Hepatocyte (in vitro differentiated cells): ENCODE results near the gene FAM193B. TPM values are rescaled to one million over a fixed set of nuclear protein-coding genes. Genes with fewer than 3 reads are reported as not detected.

Experiments
- DNase-seq: peaks from one replicate; pipeline ENCODE4 v3.0.0-alpha.2; 2016; ENCODE audit warnings: low spot score
- H2AFZ ChIP-seq: fragments of 200-600 bp; sonication (generic); 2 replicates; pipeline ENCODE4 v1.6.0; 2016; ENCODE audit warnings: antibody characterized with exemption, mild to moderate bottlenecking
- H3K27ac ChIP-seq: fragments of 200-600 bp; sonication (generic); 2 replicates; pipeline ENCODE4 v1.5.1; 2016; ENCODE audit warnings: mild to moderate bottlenecking
- H3K27me3 ChIP-seq: fragments of 200-600 bp; sonication (generic); 2 replicates; pipeline ENCODE4 v1.6.1; 2016
- H3K36me3 ChIP-seq: fragments of 200-600 bp; sonication (generic); replicated peaks from 2 replicates; pipeline ENCODE4 v1.5.1; 2016; ENCODE audit warnings: low read depth; ENCODE audit not compliant: insufficient read depth
- H3K4me1 ChIP-seq: fragments of 200-600 bp; sonication (generic); 2 replicates; pipeline ENCODE4 v1.5.1; 2016; ENCODE audit warnings: mild to moderate bottlenecking, moderate library complexity; ENCODE audit not compliant: insufficient read depth
- H3K4me2 ChIP-seq: fragments of 200-600 bp; sonication (generic); 2 replicates; pipeline ENCODE4 v1.6.0; 2016
- H3K4me3 ChIP-seq: fragments of 200-600 bp; sonication (generic); 2 replicates; pipeline ENCODE4 v1.5.1; 2016; ENCODE audit warnings: mild to moderate bottlenecking
- H3K79me2 ChIP-seq: fragments of 200-600 bp; sonication (generic); 2 replicates; pipeline ENCODE4 v1.6.0; 2017; ENCODE audit warnings: mild to moderate bottlenecking
- H3K9me2 ChIP-seq: fragments of 200-600 bp; sonication (generic); replicated peaks from 2 replicates; pipeline ENCODE4 v1.6.0; 2017; ENCODE audit warnings: mild to moderate bottlenecking; ENCODE audit not compliant: insufficient read depth
- H3K9me3 ChIP-seq: fragments of 200-600 bp; sonication (generic); 2 replicates; pipeline ENCODE4 v1.5.1; 2016; ENCODE audit warnings: low read depth, mild to moderate bottlenecking
- H4K20me1 ChIP-seq: fragments of 200-600 bp; sonication (generic); 2 replicates; pipeline ENCODE4 v1.6.0; 2016; ENCODE audit warnings: mild to moderate bottlenecking; ENCODE audit not compliant: insufficient read depth, poor library complexity, severe bottlenecking
- EZH2 ChIP-seq: fragments of 200-600 bp; sonication (generic); IDR thresholded peaks from 2 replicates; pipeline ENCODE4 v1.6.1; 2016; ENCODE audit warnings: antibody characterized with exemption, mild to moderate bottlenecking, borderline replicate concordance
- EZH2phosphoT487 ChIP-seq: fragments of 200-600 bp; sonication (generic); IDR thresholded peaks from one replicate; pipeline ENCODE4 v1.6.1; 2018; ENCODE audit warnings: antibody characterized with exemption, mild to moderate bottlenecking, low read depth, moderate library complexity; ENCODE audit not compliant: unreplicated experiment, severe bottlenecking
- WGBS: methylation state at CpG from one replicate; pipeline ENCODE4 v1.1.6; 2016; ENCODE audit warnings: low lambda C conversion rate; ENCODE audit errors: missing lambda C conversion rate; 5-methylcytosine and 5-hydroxymethylcytosine counted together
- polyA plus RNA-seq: library from polyadenylated mRNA; unstranded; fragments of >200 nt; fragmentation: Nextera tagmentation; extraction: Ambion mirVana; gene quantifications from 2 replicates; pipeline ENCODE4 v1.2.1, GENCODE V29; 2016
- total RNA-seq: library from RNA; depleted of rRNA; stranded (reverse); fragments of >200 nt; gene quantifications from 2 replicates; pipeline ENCODE4 v1.2.3, GENCODE V29; 2014
- TF ChIP-seq, protein P1 (sequence below): fragments of 200-600 bp; sonication (generic); IDR thresholded peaks from 2 replicates; pipeline ENCODE4 v1.5.1; 2016; ENCODE audit warnings: antibody characterized with exemption, mild to moderate bottlenecking; ENCODE audit not compliant: poor library complexity

Gene FAM193B
- total and polyA plus RNA-seq, 2 experiments from 2014 or later: 67.6 to 76.1 TPM

GRCh38 chr5:177503351-177504085 lies 50.8 kb downstream of the FAM193B start:
- Histone ChIP-seq H3K4me1 (peaks cover 7% of the 10 kb centered on the region), H3K79me2 (no peaks in the 10 kb centered on the region), H3K27ac (no peak overlapping the region), H3K9me3 (no peaks in the 10 kb centered on the region), H3K4me2 (no peak overlapping the region), H3K9me2 (no peaks in the 10 kb centered on the region), H3K4me3 (no peak overlapping the region), H3K27me3 (no peaks in the 10 kb centered on the region), H2AFZ (no peak overlapping the region), H4K20me1 (no peaks in the 10 kb centered on the region), H3K36me3 (no peaks in the 10 kb centered on the region)
- whole genome bisulfite sequencing: 91% methylated on average over 24 of the region's 24 CpGs
- no peak for DNase-seq
- TF ChIP-seq EZH2: no peak
- TF ChIP-seq, protein P1, sequence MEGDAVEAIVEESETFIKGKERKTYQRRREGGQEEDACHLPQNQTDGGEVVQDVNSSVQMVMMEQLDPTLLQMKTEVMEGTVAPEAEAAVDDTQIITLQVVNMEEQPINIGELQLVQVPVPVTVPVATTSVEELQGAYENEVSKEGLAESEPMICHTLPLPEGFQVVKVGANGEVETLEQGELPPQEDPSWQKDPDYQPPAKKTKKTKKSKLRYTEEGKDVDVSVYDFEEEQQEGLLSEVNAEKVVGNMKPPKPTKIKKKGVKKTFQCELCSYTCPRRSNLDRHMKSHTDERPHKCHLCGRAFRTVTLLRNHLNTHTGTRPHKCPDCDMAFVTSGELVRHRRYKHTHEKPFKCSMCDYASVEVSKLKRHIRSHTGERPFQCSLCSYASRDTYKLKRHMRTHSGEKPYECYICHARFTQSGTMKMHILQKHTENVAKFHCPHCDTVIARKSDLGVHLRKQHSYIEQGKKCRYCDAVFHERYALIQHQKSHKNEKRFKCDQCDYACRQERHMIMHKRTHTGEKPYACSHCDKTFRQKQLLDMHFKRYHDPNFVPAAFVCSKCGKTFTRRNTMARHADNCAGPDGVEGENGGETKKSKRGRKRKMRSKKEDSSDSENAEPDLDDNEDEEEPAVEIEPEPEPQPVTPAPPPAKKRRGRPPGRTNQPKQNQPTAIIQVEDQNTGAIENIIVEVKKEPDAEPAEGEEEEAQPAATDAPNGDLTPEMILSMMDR: no peak
- TF ChIP-seq EZH2phosphoT487: no peak

GRCh38 chr5:177502886-177503285 lies 51.5 kb downstream of the FAM193B start:
- Histone ChIP-seq H3K4me3 (no peak overlapping the region), H3K27ac (no peak overlapping the region), H2AFZ (no peak overlapping the region), H3K9me2 (no peaks in the 10 kb centered on the region), H3K4me1 (peaks cover 13% of the 10 kb centered on the region), H4K20me1 (no peaks in the 10 kb centered on the region), H3K4me2 (no peak overlapping the region), H3K9me3 (no peaks in the 10 kb centered on the region), H3K79me2 (no peaks in the 10 kb centered on the region), H3K27me3 (no peaks in the 10 kb centered on the region), H3K36me3 (no peaks in the 10 kb centered on the region)
- no peak for DNase-seq
- WGBS: 90% methylated on average over 16 of the region's 16 CpGs
- no peak for TF ChIP-seq EZH2phosphoT487
- no peak for TF ChIP-seq EZH2
- TF ChIP-seq, protein P1: no peak

- TF ChIP-seq EZH2 (no peak), EZH2phosphoT487 (no peak)
- TF ChIP-seq, protein P1: no peak
- no peaks in the 10 kb centered on the region for H3K9me2 ChIP-seq
- H3K27me3 ChIP-seq: no peaks in the 10 kb centered on the region
- H3K79me2 ChIP-seq: no peaks in the 10 kb centered on the region
- H3K36me3 ChIP-seq: no peaks in the 10 kb centered on the region
- H3K4me1 ChIP-seq: peaks cover 13% of the 10 kb centered on the region
- H3K4me2 ChIP-seq: no peak overlapping the region
- H3K27ac ChIP-seq: no peak overlapping the region
- H3K4me3 ChIP-seq: no peak overlapping the region
- WGBS: 70% methylated on average over 9 of the region's 9 CpGs
- DNase-seq: no peak
- no peaks in the 10 kb centered on the region for H3K9me3 ChIP-seq
- no peaks in the 10 kb centered on the region for H4K20me1 ChIP-seq
- no peak overlapping the region for H2AFZ ChIP-seq
These were observed 52.3 kb downstream of the FAM193B start for GRCh38 chr5:177501874-177502678.
